ENCODE measurements around the gene ANTKMT. TPM values are rescaled to one million over a fixed set of nuclear protein-coding genes. Genes with fewer than 3 reads are reported as not detected.
A peak's percentile ranks its signal among the peaks of the same experiment; 100 is the strongest.

Gene ANTKMT
- total RNA-seq, 1 experiment from 2014 or later: 19.8 TPM

- Histone ChIP-seq H3K4me1 (ENCODE audit: low read length) (peaks cover 82% of the 10 kb centered on the region), H2AFZ (ENCODE audit: low read length) (no peak overlapping the region), H3K27me3 (ENCODE audit: low read length) (no peaks in the 10 kb centered on the region), H4K20me1 (ENCODE audit: insufficient read depth, low read depth, low read length) (peaks cover 8% of the 10 kb centered on the region), H3K36me3 (ENCODE audit: insufficient read depth, low read length) (0 out of 2 replicates have a peak, but pooled peaks cover 3% of the 10 kb centered on the region), H3K4me2 (ENCODE audit: low read depth, low read length, poor library complexity, severe bottlenecking) (peak overlapping the region; percentile 89), H3K79me2 (ENCODE audit: low read length) (peaks cover 32% of the 10 kb centered on the region), H3K9me2 (replicated peaks; ENCODE audit: insufficient read depth, low read length) (no peaks in the 10 kb centered on the region), H3K27ac (ENCODE audit: low read length) (peak overlapping the region; percentile 91), H3K9ac (ENCODE audit: low read length) (peak overlapping the region; percentile 75), H3K9me3 (ENCODE audit: low read length) (no peaks in the 10 kb centered on the region), H3K4me3 (ENCODE audit: low read length) (peak overlapping the region; percentile 73; the same call in 1 of the 2 replicates)
- DNase-seq: no peak
Measured at GRCh38 chr16:725041-725376, 4.1 kb downstream of the ANTKMT start.

GRCh38 chr16:725463-726187, 4.7 kb downstream of the ANTKMT start:
- no peaks in the 10 kb centered on the region for H3K27me3 ChIP-seq (ENCODE audit: low read length)
- H3K9me2 ChIP-seq (replicated peaks; ENCODE audit: insufficient read depth, low read length): no peaks in the 10 kb centered on the region
- peaks cover 8% of the 10 kb centered on the region for H4K20me1 ChIP-seq (ENCODE audit: insufficient read depth, low read depth, low read length)
- peak; percentile 72 for DNase-seq
- H3K9me3 ChIP-seq (ENCODE audit: low read length): no peaks in the 10 kb centered on the region
- peaks cover 83% of the 10 kb centered on the region for H3K4me1 ChIP-seq (ENCODE audit: low read length)
- H2AFZ ChIP-seq (ENCODE audit: low read length): no peak overlapping the region
- H3K36me3 ChIP-seq (ENCODE audit: insufficient read depth, low read length): 0 out of 2 replicates have a peak, but pooled peaks cover 6% of the 10 kb centered on the region
- peaks cover 33% of the 10 kb centered on the region for H3K79me2 ChIP-seq (ENCODE audit: low read length)
- H3K4me3 ChIP-seq (ENCODE audit: low read length): peak overlapping the region; percentile 73
- H3K9ac ChIP-seq (ENCODE audit: low read length): peak overlapping the region; percentile 75
- H3K27ac ChIP-seq (ENCODE audit: low read length): peak overlapping the region; percentile 91
- H3K4me2 ChIP-seq (ENCODE audit: low read depth, low read length, poor library complexity, severe bottlenecking): peak overlapping the region; percentile 89

- H3K27me3 ChIP-seq (ENCODE audit: low read length): no peaks in the 10 kb centered on the region
- no peaks in the 10 kb centered on the region for H3K9me2 ChIP-seq (replicated peaks; ENCODE audit: insufficient read depth, low read length)
- peak overlapping the region; percentile 75 for H3K9ac ChIP-seq (ENCODE audit: low read length)
- H3K4me3 ChIP-seq (ENCODE audit: low read length): peak overlapping the region; percentile 73
- peak overlapping the region; percentile 91 for H3K27ac ChIP-seq (ENCODE audit: low read length)
- DNase-seq: no peak
- H3K36me3 ChIP-seq (ENCODE audit: insufficient read depth, low read length): 0 out of 2 replicates have a peak, but pooled peaks cover 6% of the 10 kb centered on the region
- peaks cover 88% of the 10 kb centered on the region for H3K4me1 ChIP-seq (ENCODE audit: low read length)
- H2AFZ ChIP-seq (ENCODE audit: low read length): no peak overlapping the region
- peak overlapping the region; percentile 89 for H3K4me2 ChIP-seq (ENCODE audit: low read depth, low read length, poor library complexity, severe bottlenecking)
- no peaks in the 10 kb centered on the region for H3K9me3 ChIP-seq (ENCODE audit: low read length)
- peaks cover 33% of the 10 kb centered on the region for H3K79me2 ChIP-seq (ENCODE audit: low read length)
- H4K20me1 ChIP-seq (ENCODE audit: insufficient read depth, low read depth, low read length): peaks cover 8% of the 10 kb centered on the region
Measured at GRCh38 chr16:726188-726437, 5.2 kb downstream of the ANTKMT start.

GRCh38 chr16:726438-727290, 5.7 kb downstream of the ANTKMT start, which contains the start of the genes CCDC78 and HAGHL:
Gene CCDC78 (minus strand): TSS chr16:726443. CDS start chr16:726367, 76 bp downstream.
Gene HAGHL (plus strand): TSS chr16:727106. CDS start chr16:727510, 404 bp downstream.
- Histone ChIP-seq H2AFZ (ENCODE audit: low read length) (no peak within 1 kb of the TSS), H3K4me3 (ENCODE audit: low read length) (peak within 1 kb of the TSS; percentile 91), H3K9me2 (replicated peaks; ENCODE audit: insufficient read depth, low read length) (no peaks in the 10 kb centered on the region), H3K4me2 (ENCODE audit: low read depth, low read length, poor library complexity, severe bottlenecking) (peak within 1 kb of the TSS; percentile 93), H3K36me3 (ENCODE audit: insufficient read depth, low read length) (0 out of 2 replicates have a peak, but pooled peaks cover 6% of the 10 kb centered on the region), H3K9me3 (ENCODE audit: low read length) (no peaks in the 10 kb centered on the region), H3K9ac (ENCODE audit: low read length) (peak within 1 kb of the TSS; percentile 94), H4K20me1 (ENCODE audit: insufficient read depth, low read depth, low read length) (peaks cover 5% of the 10 kb centered on the region), H3K27me3 (ENCODE audit: low read length) (no peaks in the 10 kb centered on the region), H3K4me1 (ENCODE audit: low read length) (peaks cover 90% of the 10 kb centered on the region), H3K79me2 (ENCODE audit: low read length) (peaks cover 31% of the 10 kb centered on the region), H3K27ac (ENCODE audit: low read length) (peak within 1 kb of the TSS; percentile 97)
- peak; percentile 94 for DNase-seq

GRCh38 chr16:727291-727977, 6.5 kb downstream of the ANTKMT start:
- Histone ChIP-seq H4K20me1 (ENCODE audit: insufficient read depth, low read depth, low read length) (no peaks in the 10 kb centered on the region; the same call in 1 of the 2 replicates), H3K27ac (ENCODE audit: low read length) (peak overlapping the region; percentile 97), H3K27me3 (ENCODE audit: low read length) (no peaks in the 10 kb centered on the region), H3K9me3 (ENCODE audit: low read length) (no peaks in the 10 kb centered on the region), H3K4me2 (ENCODE audit: low read depth, low read length, poor library complexity, severe bottlenecking) (peak overlapping the region; percentile 93), H2AFZ (ENCODE audit: low read length) (no peak overlapping the region), H3K9me2 (replicated peaks; ENCODE audit: insufficient read depth, low read length) (no peaks in the 10 kb centered on the region), H3K4me1 (ENCODE audit: low read length) (peaks cover 83% of the 10 kb centered on the region), H3K36me3 (ENCODE audit: insufficient read depth, low read length) (0 out of 2 replicates have a peak, but pooled peaks cover 6% of the 10 kb centered on the region), H3K79me2 (ENCODE audit: low read length) (peaks cover 26% of the 10 kb centered on the region), H3K4me3 (ENCODE audit: low read length) (peak overlapping the region; percentile 91), H3K9ac (ENCODE audit: low read length) (peak overlapping the region; percentile 94)
- DNase-seq: peak; percentile 91

GRCh38 chr16:728131-728889, 7.4 kb downstream of the ANTKMT start:
- peak; percentile 97 for DNase-seq
- H3K79me2 ChIP-seq (ENCODE audit: low read length): peaks cover 21% of the 10 kb centered on the region
- H3K27me3 ChIP-seq (ENCODE audit: low read length): no peaks in the 10 kb centered on the region
- H2AFZ ChIP-seq (ENCODE audit: low read length): no peak overlapping the region
- no peaks in the 10 kb centered on the region for H3K9me3 ChIP-seq (ENCODE audit: low read length)
- peak overlapping the region; percentile 94 for H3K9ac ChIP-seq (ENCODE audit: low read length)
- H3K4me3 ChIP-seq (ENCODE audit: low read length): peak overlapping the region; percentile 91
- peak overlapping the region; percentile 93 for H3K4me2 ChIP-seq (ENCODE audit: low read depth, low read length, poor library complexity, severe bottlenecking)
- H3K36me3 ChIP-seq (ENCODE audit: insufficient read depth, low read length): peaks cover 12% of the 10 kb centered on the region; the same call in 1 of the 2 replicates
- peaks cover 74% of the 10 kb centered on the region for H3K4me1 ChIP-seq (ENCODE audit: low read length)
- H3K9me2 ChIP-seq (replicated peaks; ENCODE audit: insufficient read depth, low read length): no peaks in the 10 kb centered on the region
- no peaks in the 10 kb centered on the region; the same call in 1 of the 2 replicates for H4K20me1 ChIP-seq (ENCODE audit: insufficient read depth, low read depth, low read length)
- peak overlapping the region; percentile 97 for H3K27ac ChIP-seq (ENCODE audit: low read length)

- H3K9me3 ChIP-seq (ENCODE audit: low read length): no peaks in the 10 kb centered on the region
- peaks cover 21% of the 10 kb centered on the region for H3K79me2 ChIP-seq (ENCODE audit: low read length)
- H3K4me2 ChIP-seq (ENCODE audit: low read depth, low read length, poor library complexity, severe bottlenecking): peak overlapping the region; percentile 93
- H3K27ac ChIP-seq (ENCODE audit: low read length): peak overlapping the region; percentile 64
- DNase-seq: no peak
- H3K27me3 ChIP-seq (ENCODE audit: low read length): no peaks in the 10 kb centered on the region
- peak overlapping the region; percentile 91 for H3K4me3 ChIP-seq (ENCODE audit: low read length)
- H3K36me3 ChIP-seq (ENCODE audit: insufficient read depth, low read length): peaks cover 12% of the 10 kb centered on the region; the same call in 1 of the 2 replicates
- H3K9me2 ChIP-seq (replicated peaks; ENCODE audit: insufficient read depth, low read length): no peaks in the 10 kb centered on the region
- peak overlapping the region; percentile 91 for H3K9ac ChIP-seq (ENCODE audit: low read length)
- peaks cover 66% of the 10 kb centered on the region for H3K4me1 ChIP-seq (ENCODE audit: low read length)
- no peaks in the 10 kb centered on the region for H4K20me1 ChIP-seq (ENCODE audit: insufficient read depth, low read depth, low read length)
- no peak overlapping the region for H2AFZ ChIP-seq (ENCODE audit: low read length)
Measured at GRCh38 chr16:728890-729744, 8.2 kb downstream of the ANTKMT start.

All from Karpas-422 (cell line).